Activated CD4-positive, alpha-beta memory T cell treated with anti-CD3 and anti-CD28 coated beads for 36 hours (primary cell): ENCODE results near the gene SFT2D3. TPM values are rescaled to one million over a fixed set of nuclear protein-coding genes. Genes with fewer than 3 reads are reported as not detected.

Source experiments
- CTCF ChIA-PET: fragments of 350-600 bp; sonication (Branson Sonifier 250); formaldehyde crosslinking; loops from one replicate; lab custom pipeline; 2021; ENCODE audit warnings: antibody characterized with exemption, inconsistent platforms; lab: Charles Lee
- POLR2A ChIA-PET: fragments of 350-600 bp; sonication (Branson Sonifier 250); formaldehyde crosslinking; loops from one replicate; lab custom pipeline; 2021; ENCODE audit warnings: antibody characterized with exemption; lab: Charles Lee
- DNase-seq: peaks from one replicate; pipeline ENCODE4 v3.0.0-alpha.2; 2020
- H3K27ac Mint-ChIP-seq: one replicate; pipeline ENCODE4 v1.8.0; 2021; ENCODE audit warnings: mixed read lengths
- H3K27me3 Mint-ChIP-seq: one replicate; pipeline ENCODE4 v1.8.0; 2021; ENCODE audit warnings: mixed read lengths
- H3K36me3 Mint-ChIP-seq: one replicate; pipeline ENCODE4 v1.8.0; 2021; ENCODE audit warnings: mixed read lengths
- H3K4me1 Mint-ChIP-seq: one replicate; pipeline ENCODE4 v1.8.0; 2021; ENCODE audit warnings: low read depth, mixed read lengths
- H3K4me3 Mint-ChIP-seq: one replicate; pipeline ENCODE4 v1.8.0; 2021; ENCODE audit warnings: mild to moderate bottlenecking, mixed read lengths
- H3K9me3 Mint-ChIP-seq: one replicate; pipeline ENCODE4 v1.8.0; 2021; ENCODE audit warnings: mixed read lengths
- intact Hi-C: fragments of 100-400 bp; cut with micrococcal nuclease; formaldehyde crosslinking; loops from one replicate; pipeline ENCODE4 v1.15.1; 2023
- total RNA-seq, 2 experiments: library from RNA; stranded (reverse); gene quantifications; one replicate each; pipeline ENCODE4 v1.2.3, GENCODE V29; 2021

The SFT2D3 gene
- total RNA-seq, 2 experiments from 2014 or later: 3.1 to 3.6 TPM

DNA sequence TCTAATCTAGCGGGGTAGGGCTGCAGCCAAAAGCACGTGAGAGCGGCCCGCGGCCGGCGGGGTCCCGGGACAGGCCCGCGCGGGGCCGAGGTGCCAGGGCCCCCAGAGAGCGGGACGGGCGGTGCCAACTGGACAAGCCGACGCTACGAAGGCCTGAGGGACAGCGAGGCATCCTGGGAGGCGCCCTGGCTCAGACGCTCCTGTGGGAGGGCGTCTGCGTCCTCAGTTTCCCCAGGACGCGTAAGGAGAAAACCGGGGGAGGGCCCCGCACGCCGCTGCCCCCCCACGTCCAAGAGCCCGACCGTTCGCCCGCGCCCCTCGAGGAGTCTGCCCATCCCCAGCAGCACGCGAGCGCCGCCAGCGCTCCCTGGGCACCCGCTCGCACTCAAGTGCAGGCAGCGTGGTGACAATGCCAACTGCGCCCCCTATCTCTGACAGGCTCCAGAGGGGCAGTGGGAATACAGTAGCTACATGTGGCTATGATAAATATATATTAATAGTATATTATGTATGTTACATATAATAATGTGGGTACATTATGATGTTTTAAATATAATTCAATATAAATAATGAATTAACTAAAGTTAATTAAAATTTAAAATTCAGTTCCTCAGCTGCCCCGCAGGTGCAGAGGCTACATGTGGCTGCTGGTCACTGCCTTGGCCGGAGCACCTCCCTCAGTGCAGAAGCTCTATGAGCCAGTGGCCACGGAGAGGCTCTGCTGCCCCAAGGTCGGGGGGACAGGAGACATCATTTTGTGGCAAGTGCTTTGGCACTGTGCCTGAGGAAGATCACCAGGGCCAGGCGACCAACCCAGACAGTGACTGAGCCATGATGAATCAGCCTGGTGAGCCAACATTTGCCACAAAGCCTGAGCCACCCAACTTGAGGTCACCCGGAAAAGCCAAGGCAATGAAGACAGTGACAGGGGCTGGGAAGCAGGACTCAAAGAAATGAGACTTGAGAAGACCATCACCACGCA lies 5.5 kb upstream of the SFT2D3 start:
- no peaks in the 10 kb centered on the region for H3K36me3 Mint-ChIP-seq
- peak; percentile 69 for DNase-seq
- H3K9me3 Mint-ChIP-seq: peaks cover 12% of the 10 kb centered on the region
- no peaks in the 10 kb centered on the region for H3K27me3 Mint-ChIP-seq
- POLR2A ChIA-PET: interaction anchor here (1.0 kb wide), 1 partner anchor 20 kb away, joined by 3 read pairs; no protein-coding TSS in a partner anchor
- no peak overlapping the region for H3K4me3 Mint-ChIP-seq
- CTCF ChIA-PET: interaction anchor here (0.6 to 1.7 kb wide), 5 partner anchors 9 to 104 kb away, joined by 3 to 8 read pairs (median 3); partner anchors contain the start of gene LIMS2
- H3K4me1 Mint-ChIP-seq: peaks cover 6% of the 10 kb centered on the region
- intact Hi-C loops: no loop called here
- H3K27ac Mint-ChIP-seq: no peak overlapping the region

- Mint-ChIP-seq H3K4me1 (peaks cover 12% of the 10 kb centered on the region), H3K9me3 (no peaks in the 10 kb centered on the region), H3K27ac (no peak overlapping the region), H3K36me3 (peaks cover 5% of the 10 kb centered on the region), H3K4me3 (no peak overlapping the region), H3K27me3 (no peaks in the 10 kb centered on the region)
- CTCF ChIA-PET: no interaction called here
- DNase-seq: no peak
- intact Hi-C loops: no loop called here
- POLR2A ChIA-PET: no interaction called here
Measured at GRCh38 chr2:127697482-127698180, 3.7 kb upstream of the SFT2D3 start.

- intact Hi-C loops: no loop called here
Measured at GRCh38 chr2:127698553-127699355, 2.5 kb upstream of the SFT2D3 start.

GRCh38 chr2:127700527-127701192 lies 637 bp upstream of the SFT2D3 start:
- Mint-ChIP-seq H3K36me3 (peaks cover 19% of the 10 kb centered on the region), H3K27ac (peak overlapping the region; percentile 95), H3K27me3 (no peaks in the 10 kb centered on the region), H3K4me1 (peaks cover 37% of the 10 kb centered on the region), H3K9me3 (no peaks in the 10 kb centered on the region), H3K4me3 (peak overlapping the region; percentile 92)
- DNase-seq: peak; percentile 44
- intact Hi-C loops: loop anchor here (1.0 to 5.0 kb wide), 8 partner anchors 37 to 391 kb away; partner anchors contain the start of genes IWS1, MAP3K2, POLR2D and SAP130
- ChIA-PET POLR2A (interaction anchor here (0.9 to 1.9 kb wide), 6 partner anchors 10 to 390 kb away, joined by 3 to 8 read pairs (median 4); partner anchors contain the start of genes IWS1, UGGT1 and WDR33), CTCF (interaction anchor here (1.0 to 1.6 kb wide), 2 partner anchors 10 to 110 kb away, joined by 3 to 5 read pairs; partner anchors contain the start of gene WDR33)

More at GRCh38 chr2:127698553-127699355, 2.5 kb upstream of the SFT2D3 start:
- Mint-ChIP-seq H3K27me3 (no peaks in the 10 kb centered on the region), H3K27ac (no peak overlapping the region), H3K4me1 (peaks cover 21% of the 10 kb centered on the region), H3K4me3 (no peak overlapping the region), H3K36me3 (peaks cover 9% of the 10 kb centered on the region), H3K9me3 (no peaks in the 10 kb centered on the region)
- no peak for DNase-seq
- ChIA-PET POLR2A (no interaction called here), CTCF (no interaction called here)

DNA sequence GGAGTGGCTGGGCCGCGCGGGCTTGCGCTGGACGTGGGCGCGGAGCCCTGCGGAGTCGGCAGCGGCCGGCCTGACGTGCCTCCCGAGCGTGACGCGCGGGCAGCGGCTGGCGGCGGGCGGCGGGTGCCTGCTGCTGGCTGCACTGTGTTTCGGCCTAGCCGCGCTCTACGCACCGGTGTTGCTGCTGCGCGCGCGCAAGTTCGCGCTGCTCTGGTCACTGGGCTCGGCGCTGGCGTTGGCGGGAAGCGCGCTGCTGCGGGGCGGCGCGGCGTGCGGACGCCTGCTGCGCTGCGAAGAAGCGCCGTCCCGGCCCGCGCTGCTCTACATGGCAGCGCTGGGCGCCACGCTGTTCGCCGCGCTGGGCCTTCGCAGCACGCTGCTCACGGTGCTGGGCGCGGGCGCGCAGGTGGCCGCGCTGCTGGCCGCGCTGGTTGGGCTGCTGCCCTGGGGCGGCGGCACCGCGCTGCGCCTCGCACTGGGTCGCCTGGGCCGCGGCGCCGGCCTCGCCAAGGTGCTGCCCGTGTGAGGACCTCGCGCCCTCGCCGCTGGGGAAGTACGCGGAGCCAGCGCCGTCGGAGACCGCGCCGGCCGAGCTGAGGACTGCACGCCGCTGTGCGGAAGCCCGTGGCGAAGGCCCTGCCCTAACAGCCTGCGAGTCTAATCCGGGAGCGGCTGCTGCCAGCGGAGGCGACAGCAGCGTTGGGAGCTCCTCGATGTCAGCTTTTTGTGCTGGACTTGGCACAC lies 526 bp downstream of the SFT2D3 start:
- CTCF ChIA-PET: interaction anchor here (1.0 to 1.6 kb wide), 3 partner anchors 9 to 109 kb away, joined by 3 to 5 read pairs (median 3); partner anchors contain the start of gene WDR33
- Mint-ChIP-seq H3K4me3 (peak overlapping the region; percentile 92), H3K4me1 (peaks cover 37% of the 10 kb centered on the region), H3K27ac (peak overlapping the region; percentile 95), H3K36me3 (peaks cover 21% of the 10 kb centered on the region), H3K27me3 (no peaks in the 10 kb centered on the region), H3K9me3 (no peaks in the 10 kb centered on the region)
- DNase-seq: peak; percentile 88
- intact Hi-C loops: loop anchor here (1.0 to 5.0 kb wide), 8 partner anchors 35 to 389 kb away; partner anchors contain the start of genes IWS1, MAP3K2, POLR2D and SAP130
- POLR2A ChIA-PET: interaction anchor here (0.5 to 2.0 kb wide), 11 partner anchors 9 to 389 kb away, joined by 3 to 8 read pairs (median 4); partner anchors contain the start of genes IWS1, UGGT1 and WDR33

GRCh38 chr2:127702395-127703009 lies 1.2 kb downstream of the SFT2D3 start:
- intact Hi-C loops: loop anchor here (5.0 kb wide), 5 partner anchors 35 to 325 kb away; partner anchors contain the start of genes MAP3K2, POLR2D and SAP130
- DNase-seq: no peak
- H3K9me3 Mint-ChIP-seq: no peaks in the 10 kb centered on the region
- no peaks in the 10 kb centered on the region for H3K27me3 Mint-ChIP-seq
- H3K4me3 Mint-ChIP-seq: peak overlapping the region; percentile 83
- peak overlapping the region; percentile 90 for H3K27ac Mint-ChIP-seq
- POLR2A ChIA-PET: interaction anchor here (0.5 to 2.0 kb wide), 8 partner anchors 8 to 156 kb away, joined by 3 to 8 read pairs (median 6); partner anchors contain the start of gene WDR33
- CTCF ChIA-PET: interaction anchor here (0.8 to 1.0 kb wide), 2 partner anchors 53 to 66 kb away, joined by 3 read pairs; no protein-coding TSS in a partner anchor
- peaks cover 37% of the 10 kb centered on the region for H3K4me1 Mint-ChIP-seq
- H3K36me3 Mint-ChIP-seq: peaks cover 24% of the 10 kb centered on the region

GRCh38 chr2:127703282-127703681 lies 2.0 kb downstream of the SFT2D3 start:
- H3K27me3 Mint-ChIP-seq: no peaks in the 10 kb centered on the region
- ChIA-PET CTCF (no interaction called here), POLR2A (interaction anchor here (1.1 to 2.0 kb wide), 2 partner anchors 105 to 150 kb away, joined by 6 read pairs; no protein-coding TSS in a partner anchor)
- DNase-seq: no peak
- H3K9me3 Mint-ChIP-seq: no peaks in the 10 kb centered on the region
- H3K4me3 Mint-ChIP-seq: no peak overlapping the region
- H3K4me1 Mint-ChIP-seq: peaks cover 37% of the 10 kb centered on the region
- no peak overlapping the region for H3K27ac Mint-ChIP-seq
- H3K36me3 Mint-ChIP-seq: peaks cover 27% of the 10 kb centered on the region
- intact Hi-C loops: loop anchor here (5.0 kb wide), 5 partner anchors 34 to 324 kb away; partner anchors contain the start of genes MAP3K2, POLR2D and SAP130

- H3K36me3 Mint-ChIP-seq: peaks cover 37% of the 10 kb centered on the region
Measured at GRCh38 chr2:127704641-127705390, 3.5 kb downstream of the SFT2D3 start.

More at GRCh38 chr2:127704641-127705390, 3.5 kb downstream of the SFT2D3 start:
- Mint-ChIP-seq H3K27ac (peak overlapping the region; percentile 54), H3K9me3 (no peaks in the 10 kb centered on the region), H3K4me3 (no peak overlapping the region), H3K4me1 (peaks cover 37% of the 10 kb centered on the region), H3K27me3 (no peaks in the 10 kb centered on the region)
- no peak for DNase-seq
- intact Hi-C loops: loop anchor here (5.0 kb wide), 5 partner anchors 32 to 322 kb away; partner anchors contain the start of genes MAP3K2, POLR2D and SAP130
- ChIA-PET CTCF (interaction anchor here (1.1 kb wide), 2 partner anchors 9 to 55 kb away, joined by 3 read pairs; no protein-coding TSS in a partner anchor), POLR2A (interaction anchor here (0.6 to 0.9 kb wide), 2 partner anchors 178 to 320 kb away, joined by 3 to 4 read pairs; partner anchors contain the start of gene IWS1)
